Uterus (tissue), 4 donors: ENCODE data around the gene OR9Q1. TPM values are rescaled to one million over a fixed set of nuclear protein-coding genes. Genes with fewer than 3 reads are reported as not detected.

Source experiments
- DNase-seq, 2 donors: peaks; one replicate each; pipeline ENCODE4 v3.0.0-alpha.2; 2019 to 2020
- H3K27ac ChIP-seq, 2 donors: fragments of 200-600 bp; sonication (generic); 1 replicate in 1 of 2; 2 replicates in 1 of 2; pipeline ENCODE4 v1.5.1; 2016 to 2018
- H3K27me3 ChIP-seq, 2 donors: fragments of 200-600 bp; sonication (generic); one replicate each; pipeline ENCODE4 v1.5.1; 2018 to 2019; ENCODE audit warnings: control low read depth in 1 of 2
- H3K36me3 ChIP-seq, 2 donors: fragments of 200-600 bp; sonication (generic); one replicate each; pipeline ENCODE4 v1.5.1; 2019; ENCODE audit warnings: control low read depth in 1 of 2
- H3K4me1 ChIP-seq, 2 donors: fragments of 200-600 bp; sonication (generic); one replicate each; pipeline ENCODE4 v1.5.1; 2018 to 2019; ENCODE audit warnings: control low read depth in 1 of 2
- H3K4me3 ChIP-seq, 2 donors: fragments of 200-600 bp; sonication (generic); 1 replicate in 1 of 2; 2 replicates in 1 of 2; pipeline ENCODE4 v1.5.1; 2018 to 2019; ENCODE audit warnings: mild to moderate bottlenecking in 1 of 2
- H3K9me3 ChIP-seq, 2 donors: fragments of 200-600 bp; sonication (generic); one replicate each; pipeline ENCODE4 v1.5.1; 2019; ENCODE audit warnings: control low read depth in 1 of 2
- CTCF ChIP-seq, 4 experiments: fragments of 200-600 bp in 2 of 4; fragments of 450-650 bp in 2 of 4; sonication (generic) in 2 of 4; IDR thresholded peaks; one replicate each; pipeline ENCODE4 v1.5.1; 2016 to 2019; ENCODE audit warnings: antibody characterized with exemption in 4 of 4, mild to moderate bottlenecking in 2 of 4, moderate library complexity in 1 of 4
- POLR2A ChIP-seq, 2 donors: fragments of 450-650 bp; IDR thresholded peaks; one replicate each; pipeline ENCODE4 v1.6.1; 2016; ENCODE audit warnings: antibody characterized with exemption in 2 of 2, mild to moderate bottlenecking in 1 of 2, moderate library complexity in 1 of 2
- intact Hi-C: fragments of 100-400 bp; cut with DNase I; formaldehyde crosslinking; loops from one replicate; pipeline ENCODE4 v1.15.1; 2023; ENCODE audit warnings: low total_unique reads
- total RNA-seq, 4 donors: library from RNA; depleted of rRNA in 3 of 4; stranded (reverse); fragments of >200 nt in 3 of 4; gene quantifications; one replicate each; pipeline versions ENCODE4 v1.1.0 to v1.2.4, GENCODE V29; 2014 to 2023
- donor health status: DM: yes; HTN: yes; CAD: no.

The OR9Q1 gene
- total RNA-seq, 4 donors from 2014 or later = not detected

DNA sequence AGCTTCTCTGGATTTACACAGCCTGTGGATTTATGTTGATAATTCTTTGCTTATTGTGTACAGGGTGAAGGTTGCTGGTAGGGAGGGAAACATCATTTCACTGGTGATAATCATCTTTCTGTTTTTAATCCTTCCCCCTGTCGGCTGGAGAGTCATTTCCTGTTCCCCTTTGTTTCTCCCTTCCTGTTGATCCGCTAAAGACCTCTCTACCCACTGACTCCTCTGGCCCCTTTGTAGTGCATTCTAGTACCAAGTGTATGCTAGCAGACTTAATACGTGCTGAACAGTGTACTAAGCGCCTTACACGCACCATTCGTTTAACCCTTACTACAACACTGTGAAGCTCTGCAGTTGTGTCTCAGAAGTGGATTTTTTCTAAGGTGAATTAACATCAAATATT, 19.0 kb upstream of the OR9Q1 start:
- TF ChIP-seq POLR2A (IDR thresholded peaks at IDR 0.05) = no peak
- TF ChIP-seq CTCF (IDR thresholded peaks at IDR 0.05) = no peak
- no peak overlapping the region for H3K4me3 ChIP-seq
- intact Hi-C loops = no loop called here
- no peaks in the 10 kb centered on the region for H3K36me3 ChIP-seq
- DNase-seq = no peak
- H3K27ac ChIP-seq = peak overlapping the region in 1 of 2 donors; percentile 49
- no peaks in the 10 kb centered on the region for H3K27me3 ChIP-seq
- no peaks in the 10 kb centered on the region for H3K4me1 ChIP-seq
- no peaks in the 10 kb centered on the region for H3K9me3 ChIP-seq

GRCh38 chr11:58006940-58007339, 16.7 kb upstream of the OR9Q1 start:
- Histone ChIP-seq H3K4me3 (no peak overlapping the region), H3K4me1 (no peaks in the 10 kb centered on the region), H3K27ac (no peak overlapping the region), H3K9me3 (no peaks in the 10 kb centered on the region), H3K36me3 (no peaks in the 10 kb centered on the region), H3K27me3 (no peaks in the 10 kb centered on the region)
- intact Hi-C loops = no loop called here
- no peak for TF ChIP-seq CTCF (IDR thresholded peaks at IDR 0.05)
- DNase-seq = no peak

- Histone ChIP-seq H3K4me1 (no peaks in the 10 kb centered on the region), H3K27me3 (no peaks in the 10 kb centered on the region), H3K4me3 (no peak overlapping the region), H3K9me3 (no peaks in the 10 kb centered on the region), H3K27ac (no peak overlapping the region), H3K36me3 (no peaks in the 10 kb centered on the region)
- intact Hi-C loops = no loop called here
- DNase-seq = no peak
- no peak for TF ChIP-seq CTCF (IDR thresholded peaks at IDR 0.05)
- TF ChIP-seq POLR2A (IDR thresholded peaks at IDR 0.05) = no peak
Measured at GRCh38 chr11:58011771-58012170, 11.9 kb upstream of the OR9Q1 start.

DNA sequence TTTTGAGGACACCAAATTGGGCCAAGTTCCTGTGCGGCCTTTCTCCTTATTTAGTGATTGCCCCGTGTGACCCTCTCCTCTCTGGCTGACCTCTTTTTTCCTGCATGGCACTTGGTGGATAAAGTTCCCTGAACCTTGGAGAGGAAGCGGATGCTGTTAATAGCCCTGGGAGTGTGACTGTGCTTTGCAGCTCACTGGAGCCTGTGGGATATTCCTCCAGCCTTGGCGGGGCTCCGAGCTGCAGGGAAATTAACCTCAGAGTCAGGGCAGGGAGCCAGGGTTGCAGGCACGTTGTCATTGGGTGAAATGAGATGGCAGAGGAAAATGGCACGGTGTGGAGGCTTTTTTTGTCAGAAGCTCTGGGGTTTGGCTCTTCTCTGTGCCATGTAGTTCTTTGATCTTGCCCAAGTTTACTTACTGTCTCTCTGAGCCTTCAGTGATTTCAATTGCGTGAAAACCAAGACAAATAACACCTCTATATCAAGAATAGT, 965 bp downstream of the OR9Q1 start:
- Histone ChIP-seq H3K36me3 (no peaks in the 10 kb centered on the region), H3K27me3 (no peaks in the 10 kb centered on the region), H3K9me3 (no peaks in the 10 kb centered on the region), H3K27ac (peak overlapping the region in 1 of 2 donors; percentile 26), H3K4me3 (no peak overlapping the region), H3K4me1 (no peaks in the 10 kb centered on the region)
- DNase-seq = peak; percentile 36 to 75
- intact Hi-C loops = no loop called here
- no peak for TF ChIP-seq CTCF (IDR thresholded peaks at IDR 0.05)
- TF ChIP-seq POLR2A (IDR thresholded peaks at IDR 0.05) = no peak

- Histone ChIP-seq H3K27me3 (no peaks in the 10 kb centered on the region), H3K9me3 (no peaks in the 10 kb centered on the region), H3K27ac (no peak overlapping the region), H3K4me3 (no peak overlapping the region), H3K36me3 (no peaks in the 10 kb centered on the region), H3K4me1 (no peaks in the 10 kb centered on the region)
- TF ChIP-seq CTCF (IDR thresholded peaks at IDR 0.05) (no peak), POLR2A (IDR thresholded peaks at IDR 0.05) (no peak)
- DNase-seq = no peak
- intact Hi-C loops = no loop called here
Measured at GRCh38 chr11:58027341-58027740, 3.7 kb downstream of the OR9Q1 start.
